Right lobe of liver (tissue), 6 donors: Measurements from ENCODE around the gene ELMOD1. TPM values are rescaled to one million over a fixed set of nuclear protein-coding genes. Genes with fewer than 3 reads are reported as not detected.

ENCODE experiments used
- ATAC-seq, 4 donors: fragments of 200-7000 bp; cut with Tn5 transposase; one replicate each; pipeline ENCODE4 v1.9.1; 2020; ENCODE audit warnings: mild to moderate bottlenecking in 4 of 4, moderate library complexity in 4 of 4
- DNase-seq, 3 donors: peaks; one replicate each; pipeline ENCODE4 v3.0.0-alpha.2; 2020
- H3K27ac ChIP-seq, 3 donors: fragments of 200-600 bp; one replicate each; pipeline ENCODE4 v1.8.0; 2022
- H3K27me3 ChIP-seq, 2 donors: fragments of 200-600 bp; one replicate each; pipeline ENCODE4 v1.8.0; 2022
- H3K36me3 ChIP-seq, 4 donors: fragments of 200-600 bp; sonication (generic) in 1 of 4; one replicate each; pipeline versions ENCODE4 v1.5.1 to v1.8.0; 2017 to 2022; ENCODE audit warnings: control low read depth in 1 of 4
- H3K4me1 ChIP-seq, 4 donors: fragments of 200-600 bp; sonication (generic) in 1 of 4; one replicate each; pipeline versions ENCODE4 v1.5.1 to v1.8.0; 2017 to 2022; ENCODE audit warnings: control low read depth in 1 of 4
- H3K4me3 ChIP-seq, 3 donors: fragments of 200-600 bp; one replicate each; pipeline ENCODE4 v1.8.0; 2022
- H3K9me3 ChIP-seq, 4 donors: fragments of 200-600 bp; sonication (generic) in 1 of 4; one replicate each; pipeline versions ENCODE4 v1.5.1 to v1.8.0; 2017 to 2022; ENCODE audit warnings: control low read depth in 1 of 4
- POLR2A ChIP-seq: fragments of 450-650 bp; IDR thresholded peaks from one replicate; pipeline ENCODE4 v1.6.1; 2017; ENCODE audit warnings: antibody characterized with exemption, mild to moderate bottlenecking
- WGBS: methylation state at CpG from one replicate; pipeline ENCODE4 v1.1.6; 2018; ENCODE audit warnings: low coverage, low lambda C conversion rate; ENCODE audit not compliant: insufficient coverage; ENCODE audit errors: missing lambda C conversion rate; 5-methylcytosine and 5-hydroxymethylcytosine counted together
- intact Hi-C, 2 donors: fragments of 100-400 bp; cut with DNase I; formaldehyde crosslinking; loops; one replicate each; pipeline versions ENCODE4 v1.11.2 to v1.14.1; 2022
- total RNA-seq, 6 experiments: library from RNA; depleted of rRNA in 2 of 6; stranded (reverse); fragments of >200 nt in 2 of 6; fragmentation: NEBNext Ultra II Directional in 3 of 6; extraction: Animal tissue kit (Norgen Biotek cat#: 25700) in 3 of 6; gene quantifications; one replicate each; pipeline versions ENCODE4 v1.1.0 to v1.2.4, GENCODE V29; 2016 to 2023
- TF ChIP-seq, protein P1 (sequence below), 4 donors: fragments of 200-600 bp in 3 of 4; fragments of 450-650 bp in 1 of 4; IDR thresholded peaks; one replicate each; pipeline versions ENCODE4 v1.5.1 to v1.8.0; 2016 to 2022; ENCODE audit warnings: antibody characterized with exemption in 4 of 4, mild to moderate bottlenecking in 2 of 4
- donor health status: DM: no; HTN: yes; CAD: no.
- donor health status: DM: no; HTN: no; CAD: no.
- donor health status: DM: no; HTN: no; CAD: no.
- donor health status: DM: no; HTN: yes; CAD: no.
- donor health status: DM: no; HTN: yes; CAD: no.

The ELMOD1 gene
- total RNA-seq, 6 experiments from 2014 or later: 0.25 to 1.7 (median 0.42) TPM; not detected in 1

DNA sequence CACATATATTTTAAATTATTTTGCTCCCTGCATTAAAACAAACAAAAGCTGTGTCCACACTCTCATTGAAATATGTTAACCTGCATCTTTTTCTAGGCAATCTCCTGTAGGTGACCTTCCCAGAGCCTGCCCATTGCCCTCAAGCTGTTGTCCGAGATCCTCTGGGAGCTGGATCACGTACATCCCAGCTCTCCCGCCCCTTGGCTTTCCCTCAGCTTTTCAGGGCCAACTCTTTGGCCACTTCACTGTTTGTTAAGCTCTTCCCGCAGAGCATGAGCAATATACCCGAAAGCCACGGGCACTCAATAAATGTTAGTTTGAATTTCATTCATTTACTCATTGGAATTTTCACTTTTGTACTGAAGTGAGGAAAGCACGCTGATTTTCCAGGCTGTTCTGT, 32.2 kb downstream of the ELMOD1 start:
- DNase-seq (peak in 2 of 3 donors; percentile 29 to 84), ATAC-seq (peak; percentile 61 to 89 (median 85))
- H3K4me1 ChIP-seq: no peaks in the 10 kb centered on the region
- intact Hi-C loops: no loop called here
- no peak for TF ChIP-seq POLR2A
- TF ChIP-seq, protein P1, sequence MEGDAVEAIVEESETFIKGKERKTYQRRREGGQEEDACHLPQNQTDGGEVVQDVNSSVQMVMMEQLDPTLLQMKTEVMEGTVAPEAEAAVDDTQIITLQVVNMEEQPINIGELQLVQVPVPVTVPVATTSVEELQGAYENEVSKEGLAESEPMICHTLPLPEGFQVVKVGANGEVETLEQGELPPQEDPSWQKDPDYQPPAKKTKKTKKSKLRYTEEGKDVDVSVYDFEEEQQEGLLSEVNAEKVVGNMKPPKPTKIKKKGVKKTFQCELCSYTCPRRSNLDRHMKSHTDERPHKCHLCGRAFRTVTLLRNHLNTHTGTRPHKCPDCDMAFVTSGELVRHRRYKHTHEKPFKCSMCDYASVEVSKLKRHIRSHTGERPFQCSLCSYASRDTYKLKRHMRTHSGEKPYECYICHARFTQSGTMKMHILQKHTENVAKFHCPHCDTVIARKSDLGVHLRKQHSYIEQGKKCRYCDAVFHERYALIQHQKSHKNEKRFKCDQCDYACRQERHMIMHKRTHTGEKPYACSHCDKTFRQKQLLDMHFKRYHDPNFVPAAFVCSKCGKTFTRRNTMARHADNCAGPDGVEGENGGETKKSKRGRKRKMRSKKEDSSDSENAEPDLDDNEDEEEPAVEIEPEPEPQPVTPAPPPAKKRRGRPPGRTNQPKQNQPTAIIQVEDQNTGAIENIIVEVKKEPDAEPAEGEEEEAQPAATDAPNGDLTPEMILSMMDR (IDR thresholded peaks at IDR 0.05): no peak
- no peak overlapping the region for H3K4me3 ChIP-seq
- WGBS: 67% methylated on average over 7 of the region's 7 CpGs
- H3K9me3 ChIP-seq: no peaks in the 10 kb centered on the region
- no peaks in the 10 kb centered on the region for H3K36me3 ChIP-seq
- H3K27me3 ChIP-seq: no peaks in the 10 kb centered on the region
- H3K27ac ChIP-seq: no peak overlapping the region

- Histone ChIP-seq H3K36me3 (no peaks in the 10 kb centered on the region), H3K4me1 (no peaks in the 10 kb centered on the region), H3K4me3 (no peak overlapping the region), H3K9me3 (no peaks in the 10 kb centered on the region), H3K27me3 (no peaks in the 10 kb centered on the region), H3K27ac (no peak overlapping the region)
- no peak for TF ChIP-seq POLR2A
- TF ChIP-seq, protein P1 (IDR thresholded peaks at IDR 0.05): no peak
- intact Hi-C loops: no loop called here
- no peak for DNase-seq
- no peak for ATAC-seq
- 41% methylated on average over 10 of the region's 10 CpGs for WGBS
Observed at GRCh38 chr11:107624983-107625684, 34.2 kb downstream of the ELMOD1 start.

DNA sequence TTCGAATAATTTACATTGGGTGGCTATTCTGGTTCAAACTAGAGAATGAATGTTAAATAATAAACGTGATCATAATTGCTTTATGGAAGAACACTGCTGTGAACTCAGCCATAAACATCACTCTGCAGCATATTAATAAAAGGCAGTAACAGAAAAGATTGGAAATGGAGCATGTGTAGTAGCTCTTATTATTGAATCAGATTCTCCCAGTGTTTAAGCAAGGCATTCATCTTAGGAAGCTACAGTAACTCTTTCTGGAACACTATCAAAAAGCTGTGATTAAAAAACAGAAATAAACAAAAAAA, 34.7 kb downstream of the ELMOD1 start:
- no peak for ATAC-seq
- H3K36me3 ChIP-seq: no peaks in the 10 kb centered on the region

DNA sequence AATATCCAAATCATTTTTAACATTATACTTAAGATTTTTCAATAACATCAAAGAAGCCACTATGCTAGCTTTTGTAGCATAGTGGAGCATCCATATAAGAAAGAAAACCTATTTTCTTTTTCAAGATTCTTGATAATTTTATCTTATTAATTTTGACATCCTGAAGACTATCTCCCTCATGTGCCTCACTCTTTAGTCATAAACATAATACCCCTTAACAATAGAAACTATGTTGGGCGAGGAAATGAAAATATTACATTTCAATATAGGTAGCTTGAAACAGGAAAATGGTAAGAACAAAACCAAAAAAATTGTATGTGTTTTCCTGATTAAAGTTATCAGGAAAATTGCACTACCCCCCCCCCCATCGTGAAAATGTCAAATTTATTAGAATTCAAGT, 40.1 kb downstream of the ELMOD1 start:
- H3K36me3 ChIP-seq: no peaks in the 10 kb centered on the region
- no peaks in the 10 kb centered on the region for H3K4me1 ChIP-seq
- H3K9me3 ChIP-seq: no peaks in the 10 kb centered on the region
- no peaks in the 10 kb centered on the region for H3K27me3 ChIP-seq
- TF ChIP-seq POLR2A: no peak
- TF ChIP-seq, protein P1 (IDR thresholded peaks at IDR 0.05): no peak
- DNase-seq (no peak), ATAC-seq (no peak)
- H3K27ac ChIP-seq: no peak overlapping the region
- no peak overlapping the region for H3K4me3 ChIP-seq
- intact Hi-C loops: no loop called here
- WGBS: 33% methylated on average over 2 of the region's 2 CpGs

More for the DNA sequence above, 34.7 kb downstream of the ELMOD1 start:
- no peak overlapping the region for H3K4me3 ChIP-seq
- no peaks in the 10 kb centered on the region for H3K4me1 ChIP-seq
- 32% methylated on average over 2 of the region's 2 CpGs for WGBS
- H3K9me3 ChIP-seq: no peaks in the 10 kb centered on the region
- TF ChIP-seq POLR2A: no peak
- TF ChIP-seq, protein P1 (IDR thresholded peaks at IDR 0.05): no peak
- DNase-seq: no peak
- H3K27me3 ChIP-seq: no peaks in the 10 kb centered on the region
- H3K27ac ChIP-seq: no peak overlapping the region
- intact Hi-C loops: no loop called here
